SK-MEL-5 (cell line): ENCODE results near the gene EFHD2. TPM values are rescaled to one million over a fixed set of nuclear protein-coding genes. Genes with fewer than 3 reads are reported as not detected.
"Not testable (repeated sequence)": the region's sequence is repeated elsewhere in the genome, so short reads cannot be mapped to it uniquely, and the experiment has no call there.

Experiments used
- DNase-seq: peaks from one replicate; pipeline ENCODE4 v3.0.0-alpha.2; 2016; ENCODE audit warnings: low read depth, low spot score
- in situ Hi-C: cut with HindIII; loops from 2 replicates; pipeline ENCODE4 v1.10.0; 2016; ENCODE audit warnings: low sequenced_read_pairs, high pct_unique_total_duplicates, low pct_unique_long_range_greater_than_20kb
- polyA plus RNA-seq, 2 experiments: library from polyadenylated mRNA; depleted of rRNA; stranded (reverse); fragments of >200 nt; gene quantifications; 2 replicates each; pipeline ENCODE4 v1.2.3, GENCODE V29; 2015
- total RNA-seq: library from RNA; depleted of rRNA; stranded (reverse); fragments of >200 nt; shearing (Covaris generic); gene quantifications from 2 replicates; pipeline ENCODE4 v1.2.3, GENCODE V29; 2014; rRNA removed

The EFHD2 gene
- 31.9 and 35.3 TPM in 2 replicates for total RNA-seq
- polyA plus RNA-seq (2015; cell fraction: cytosol; rRNA removed), result 72.1 and 75.7 TPM in 2 replicates
- polyA plus RNA-seq (2015; cell fraction: nucleus; rRNA removed), result 21.6 and 26.7 TPM in 2 replicates

GRCh38 chr1:15409388-15410222 lies at the start of gene EFHD2:
TSS of gene EFHD2 (plus strand) at chr1:15409888. CDS start at chr1:15409972, 84 bp downstream.
- peak; percentile 76 for DNase-seq
- in situ Hi-C loops, result no loop called here

GRCh38 chr1:15360700-15361099 lies 49.0 kb upstream of the EFHD2 start:
- no peak for DNase-seq
- in situ Hi-C loops, result no loop called here

- in situ Hi-C loops, result no loop called here
- DNase-seq, result no peak
Observed at GRCh38 chr1:15362096-15362736, 47.5 kb upstream of the EFHD2 start.

DNA sequence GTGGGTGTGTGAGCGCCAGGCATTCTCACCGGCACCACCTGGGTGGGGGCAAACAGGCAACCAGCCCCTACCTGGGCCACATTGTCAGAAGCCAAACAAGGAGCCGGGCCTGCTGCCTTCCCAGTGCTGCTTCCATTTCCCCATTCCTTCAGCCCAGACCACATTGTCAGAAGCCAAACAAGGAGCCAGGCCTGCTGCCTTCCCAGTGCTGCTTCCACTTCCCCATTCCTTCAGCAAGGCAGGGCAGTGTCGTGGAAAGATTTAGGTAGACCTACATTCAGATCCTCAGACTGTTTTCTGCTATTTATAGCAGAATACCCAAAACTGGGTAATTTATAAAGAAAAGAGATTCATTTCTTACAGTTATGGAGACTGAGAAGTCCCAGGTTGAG lies 47.0 kb upstream of the EFHD2 start:
- no peak for DNase-seq
- in situ Hi-C loops, result no loop called here

- in situ Hi-C loops, result no loop called here
- peak; percentile 16 for DNase-seq
Observed at GRCh38 chr1:15364740-15365139, 44.9 kb upstream of the EFHD2 start.

- no peak for DNase-seq
- in situ Hi-C loops, result no loop called here
Observed at GRCh38 chr1:15368888-15369287, 40.8 kb upstream of the EFHD2 start.

GRCh38 chr1:15370268-15370667 lies 39.4 kb upstream of the EFHD2 start:
- DNase-seq, result no peak
- in situ Hi-C loops, result no loop called here

- no peak for DNase-seq
- in situ Hi-C loops, result no loop called here
Observed at GRCh38 chr1:15370781-15371520, 38.7 kb upstream of the EFHD2 start.

GRCh38 chr1:15371610-15372545 lies 37.8 kb upstream of the EFHD2 start:
- DNase-seq, result no peak
- in situ Hi-C loops, result no loop called here

DNA sequence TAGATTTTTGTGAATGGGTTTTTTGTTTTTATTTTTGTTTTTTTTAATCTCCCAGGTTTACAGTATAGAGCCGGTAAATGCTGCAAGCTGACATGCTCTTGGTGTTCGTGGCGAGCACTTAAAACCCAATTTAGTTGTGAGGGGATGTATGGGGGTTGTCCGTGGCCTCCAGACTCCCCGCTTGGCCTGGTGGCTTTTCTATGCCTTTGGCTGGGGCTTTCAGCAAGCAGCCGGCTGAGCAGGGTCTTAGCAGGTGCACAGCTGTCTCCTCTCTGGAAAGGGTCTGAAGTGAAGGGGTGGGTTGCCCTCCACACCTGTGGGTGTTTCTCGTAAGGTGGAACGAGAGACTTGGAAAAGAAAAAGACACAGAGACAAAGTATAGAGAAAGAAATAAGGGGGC lies 31.0 kb upstream of the EFHD2 start:
- in situ Hi-C loops, result no loop called here
- DNase-seq, result no peak

- DNase-seq, result peak; percentile 14
Observed at GRCh38 chr1:15379151-15379550, 30.5 kb upstream of the EFHD2 start.

GRCh38 chr1:15380601-15381508 lies 28.8 kb upstream of the EFHD2 start:
- in situ Hi-C loops, result no loop called here
- DNase-seq, result no peak

More at GRCh38 chr1:15379151-15379550, 30.5 kb upstream of the EFHD2 start:
- in situ Hi-C loops, result not testable (repeated sequence)

DNA sequence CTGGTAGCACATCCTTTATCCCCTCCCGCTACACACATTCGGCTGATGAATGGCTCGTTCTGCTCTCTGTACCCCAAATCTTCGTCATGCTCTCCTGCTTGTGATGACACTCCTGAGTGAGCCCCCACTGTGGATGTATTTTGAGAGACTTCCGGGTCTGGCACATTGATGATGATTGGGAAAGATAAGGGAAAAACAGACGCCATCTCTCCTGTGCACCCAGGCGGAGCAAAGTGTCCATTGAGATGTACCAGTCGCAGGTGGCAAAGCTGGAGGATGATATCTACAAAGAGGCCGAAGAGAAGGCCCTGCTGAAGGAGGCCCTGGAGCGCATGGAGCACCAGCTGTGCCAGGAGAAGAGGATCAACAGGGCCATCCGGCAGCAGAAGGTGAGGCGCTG lies 27.9 kb upstream of the EFHD2 start:
- in situ Hi-C loops, result no loop called here
- DNase-seq, result no peak

DNA sequence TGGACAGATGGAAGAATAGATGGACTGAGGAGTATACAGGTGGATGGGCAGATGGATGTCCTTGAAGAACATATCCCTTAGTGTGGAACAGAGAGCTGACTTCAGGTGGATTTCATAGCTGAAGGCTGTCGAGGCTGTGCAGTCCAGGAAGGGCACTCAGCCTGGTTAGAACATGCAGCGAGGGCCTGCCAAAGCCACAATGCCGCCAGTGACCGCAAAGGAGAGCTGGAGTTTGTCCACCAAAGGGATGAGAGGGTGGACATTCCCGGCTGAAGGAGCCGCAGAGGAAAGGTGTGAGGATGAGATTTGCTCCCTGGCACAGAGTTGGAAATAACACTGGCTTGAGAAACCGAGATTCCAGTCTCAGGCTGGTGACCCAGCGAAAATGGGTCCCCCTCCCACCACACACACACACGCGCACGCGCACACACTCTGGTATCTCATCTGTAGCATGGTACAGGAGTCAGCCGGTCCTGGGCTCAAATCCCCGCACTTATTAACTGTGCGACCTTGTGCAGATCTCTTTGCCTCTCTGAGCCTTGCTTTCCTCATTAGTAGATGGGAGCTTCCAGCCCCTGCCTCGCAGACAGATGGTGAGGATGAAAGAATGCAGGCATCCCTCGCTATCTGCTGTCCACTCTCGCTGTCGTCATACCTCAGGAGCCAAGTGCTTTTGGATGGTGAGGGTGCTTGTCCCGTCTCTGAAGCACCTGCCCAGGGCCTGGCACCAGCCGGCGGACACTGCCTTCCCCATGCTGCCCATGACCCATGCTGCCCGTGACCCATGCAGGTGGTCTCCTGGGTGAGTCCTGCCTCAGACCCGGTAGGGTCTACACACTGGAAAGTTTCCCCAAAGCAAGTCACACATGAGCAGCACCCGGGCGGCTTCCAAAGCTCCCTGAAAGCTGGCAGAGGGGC lies 26.8 kb upstream of the EFHD2 start:
- in situ Hi-C loops, result no loop called here
- DNase-seq, result no peak

- in situ Hi-C loops, result no loop called here
Observed at GRCh38 chr1:15383810-15384209, 25.9 kb upstream of the EFHD2 start.

More at GRCh38 chr1:15383810-15384209, 25.9 kb upstream of the EFHD2 start:
- DNase-seq, result no peak
